COLO829 (cell line): Measurements from ENCODE around the gene MMS19.
A peak's percentile ranks its signal among the peaks of the same experiment; 100 is the strongest.
"Not testable (repeated sequence)": the region's sequence is repeated elsewhere in the genome, so short reads cannot be mapped to it uniquely, and the experiment has no call there.

ENCODE experiments used
- DNase-seq: peaks from one replicate; pipeline ENCODE4 v3.0.0; 2012; ENCODE audit warnings: low spot score

Gene MMS19

GRCh38 chr10:97425964-97426775 is 72.1 kb downstream of the MMS19 start, which contains the start of gene PGAM1:
Gene PGAM1, plus strand, starts transcription at chr10:97426191. Its CDS starts 117 bp downstream, at chr10:97426308.
- peak; percentile 98 for DNase-seq

- DNase-seq: not testable (repeated sequence)
Observed at GRCh38 chr10:97423757-97424098, 74.5 kb downstream of the MMS19 start.

- no peak for DNase-seq
Observed at GRCh38 chr10:97416565-97416964, 81.7 kb downstream of the MMS19 start.

GRCh38 chr10:97412891-97413304 is 85.3 kb downstream of the MMS19 start:
- DNase-seq: no peak

- DNase-seq: no peak
Observed at GRCh38 chr10:97411406-97411805, 86.8 kb downstream of the MMS19 start.

GRCh38 chr10:97408496-97408992 is 89.7 kb downstream of the MMS19 start:
- DNase-seq: no peak
